Parathyroid adenoma (tissue), 2 donors: Measurements from ENCODE around the gene CA9.
A peak's percentile ranks its signal among the peaks of the same experiment; 100 is the strongest.

Experiments used
- H2AFZ ChIP-seq: fragments of 300-600 bp; sonication (generic); one replicate; pipeline ENCODE4 v1.7.0; 2017; ENCODE audit warnings: antibody characterized with exemption, mild to moderate bottlenecking
- H3K27ac ChIP-seq: fragments of 300-600 bp; sonication (generic); one replicate; pipeline ENCODE4 v1.7.0; 2017
- H3K27me3 ChIP-seq: fragments of 300-600 bp; sonication (generic); one replicate; pipeline ENCODE4 v1.7.0; 2017; ENCODE audit warnings: low read length; ENCODE audit not compliant: control insufficient read depth, insufficient read depth
- H3K36me3 ChIP-seq: fragments of 300-600 bp; sonication (generic); one replicate; pipeline ENCODE4 v1.7.0; 2017; ENCODE audit warnings: low read length; ENCODE audit not compliant: control insufficient read depth, insufficient read depth
- H3K4me1 ChIP-seq: fragments of 300-600 bp; sonication (generic); one replicate; pipeline ENCODE4 v1.7.0; 2017; ENCODE audit warnings: control low read depth
- H3K4me2 ChIP-seq: fragments of 300-600 bp; sonication (generic); one replicate; pipeline ENCODE4 v1.7.0; 2017; ENCODE audit warnings: low read length
- H3K4me3 ChIP-seq: fragments of 300-600 bp; sonication (generic); one replicate; pipeline ENCODE4 v1.7.0; 2017; ENCODE audit warnings: low read depth, low read length
- H3K79me2 ChIP-seq: fragments of 300-600 bp; sonication (generic); one replicate; pipeline ENCODE4 v1.7.0; 2017; ENCODE audit warnings: control low read depth
- H3K9ac ChIP-seq: fragments of 300-600 bp; sonication (generic); one replicate; pipeline ENCODE4 v1.7.0; 2017; ENCODE audit warnings: mild to moderate bottlenecking
- H3K9me3 ChIP-seq: fragments of 300-600 bp; sonication (generic); one replicate; pipeline ENCODE4 v1.7.0; 2017; ENCODE audit warnings: low read length; ENCODE audit not compliant: control insufficient read depth
- TF ChIP-seq, protein P1 (sequence below): fragments of 300-600 bp; sonication (generic); IDR thresholded peaks from one replicate; pipeline ENCODE4 v1.7.0; 2017; ENCODE audit warnings: antibody characterized with exemption, mild to moderate bottlenecking
- donor health status: primary hyperparathyroidism.

The CA9 gene

DNA sequence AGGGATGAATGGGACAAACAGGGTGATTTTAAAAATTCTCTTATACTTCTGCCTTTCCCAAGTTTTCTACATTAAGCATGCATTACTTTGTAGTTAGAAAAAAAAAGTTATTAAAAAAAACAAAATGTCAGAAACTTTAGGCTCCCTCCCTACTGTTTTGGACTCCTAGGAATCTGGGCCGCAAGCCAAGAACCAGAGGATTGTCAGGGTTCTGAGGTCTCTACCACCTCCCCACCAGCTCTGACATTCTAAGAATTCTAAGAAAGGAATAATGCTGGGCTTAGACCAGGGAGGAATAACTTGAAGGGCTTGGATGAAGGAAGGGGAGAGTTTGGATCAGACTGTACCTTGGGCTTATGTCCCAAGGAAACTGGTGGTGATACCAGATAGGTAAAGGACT lies 7.7 kb upstream of the CA9 start:
- no peaks in the 10 kb centered on the region for H3K4me1 ChIP-seq
- no peak overlapping the region for H2AFZ ChIP-seq
- H3K36me3 ChIP-seq, result no peaks in the 10 kb centered on the region
- H3K79me2 ChIP-seq, result no peaks in the 10 kb centered on the region
- H3K9ac ChIP-seq, result no peak overlapping the region
- no peak overlapping the region for H3K4me3 ChIP-seq
- no peaks in the 10 kb centered on the region for H3K27me3 ChIP-seq
- TF ChIP-seq, protein P1, sequence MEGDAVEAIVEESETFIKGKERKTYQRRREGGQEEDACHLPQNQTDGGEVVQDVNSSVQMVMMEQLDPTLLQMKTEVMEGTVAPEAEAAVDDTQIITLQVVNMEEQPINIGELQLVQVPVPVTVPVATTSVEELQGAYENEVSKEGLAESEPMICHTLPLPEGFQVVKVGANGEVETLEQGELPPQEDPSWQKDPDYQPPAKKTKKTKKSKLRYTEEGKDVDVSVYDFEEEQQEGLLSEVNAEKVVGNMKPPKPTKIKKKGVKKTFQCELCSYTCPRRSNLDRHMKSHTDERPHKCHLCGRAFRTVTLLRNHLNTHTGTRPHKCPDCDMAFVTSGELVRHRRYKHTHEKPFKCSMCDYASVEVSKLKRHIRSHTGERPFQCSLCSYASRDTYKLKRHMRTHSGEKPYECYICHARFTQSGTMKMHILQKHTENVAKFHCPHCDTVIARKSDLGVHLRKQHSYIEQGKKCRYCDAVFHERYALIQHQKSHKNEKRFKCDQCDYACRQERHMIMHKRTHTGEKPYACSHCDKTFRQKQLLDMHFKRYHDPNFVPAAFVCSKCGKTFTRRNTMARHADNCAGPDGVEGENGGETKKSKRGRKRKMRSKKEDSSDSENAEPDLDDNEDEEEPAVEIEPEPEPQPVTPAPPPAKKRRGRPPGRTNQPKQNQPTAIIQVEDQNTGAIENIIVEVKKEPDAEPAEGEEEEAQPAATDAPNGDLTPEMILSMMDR, result no peak
- H3K4me2 ChIP-seq, result no peak overlapping the region
- H3K9me3 ChIP-seq, result no peaks in the 10 kb centered on the region
- no peak overlapping the region for H3K27ac ChIP-seq

DNA sequence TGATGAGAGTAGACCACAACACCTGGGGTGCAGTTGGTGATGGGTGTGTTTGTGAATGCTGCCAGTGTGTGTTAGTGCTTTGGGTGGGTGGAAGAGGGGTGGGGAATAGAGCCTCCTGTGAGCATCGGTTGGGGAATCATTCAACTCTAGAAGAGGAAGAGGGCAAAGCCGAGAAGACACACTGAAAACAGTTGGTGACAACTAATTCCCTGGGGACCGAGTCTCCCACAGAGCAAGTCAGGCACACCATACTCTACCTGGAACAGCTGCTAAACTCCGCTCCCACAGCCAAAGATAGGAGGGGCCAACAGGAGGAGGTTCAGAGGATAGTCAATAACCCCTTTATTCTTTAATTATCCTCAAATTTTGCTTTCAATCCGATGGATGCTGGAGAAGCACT lies 7.2 kb upstream of the CA9 start:
- no peaks in the 10 kb centered on the region for H3K9me3 ChIP-seq
- TF ChIP-seq, protein P1, result no peak
- H3K79me2 ChIP-seq, result no peaks in the 10 kb centered on the region
- H3K4me2 ChIP-seq, result no peak overlapping the region
- H3K36me3 ChIP-seq, result no peaks in the 10 kb centered on the region
- H3K9ac ChIP-seq, result no peak overlapping the region
- no peak overlapping the region for H2AFZ ChIP-seq
- H3K27ac ChIP-seq, result no peak overlapping the region
- no peaks in the 10 kb centered on the region for H3K27me3 ChIP-seq
- no peaks in the 10 kb centered on the region for H3K4me1 ChIP-seq
- no peak overlapping the region for H3K4me3 ChIP-seq

DNA sequence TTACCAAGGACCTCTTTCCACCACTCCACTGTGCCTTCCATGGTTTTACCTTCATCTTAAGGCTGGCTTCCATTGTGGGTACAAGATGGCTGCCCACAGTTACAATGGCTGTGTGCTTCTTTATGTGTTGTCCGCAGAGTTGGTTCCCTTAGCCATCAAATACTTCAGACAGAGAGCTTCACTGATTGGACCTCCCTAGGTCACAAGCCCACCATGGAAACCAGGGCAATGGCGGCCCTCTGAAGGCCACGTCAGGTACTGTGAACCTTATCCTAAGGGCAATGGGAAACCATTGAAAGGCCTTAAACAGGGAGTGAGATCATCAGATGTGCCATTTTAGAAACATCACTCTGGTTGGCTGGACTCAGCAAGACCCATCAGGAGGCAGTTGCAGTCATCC lies 5.8 kb upstream of the CA9 start:
- no peaks in the 10 kb centered on the region for H3K36me3 ChIP-seq
- H3K9me3 ChIP-seq, result no peaks in the 10 kb centered on the region
- no peaks in the 10 kb centered on the region for H3K79me2 ChIP-seq
- no peak overlapping the region for H3K4me3 ChIP-seq
- H3K27me3 ChIP-seq, result no peaks in the 10 kb centered on the region
- no peak overlapping the region for H3K9ac ChIP-seq
- H3K4me1 ChIP-seq, result peaks cover under 1% of the 10 kb centered on the region
- TF ChIP-seq, protein P1, result no peak
- no peak overlapping the region for H2AFZ ChIP-seq
- H3K4me2 ChIP-seq, result no peak overlapping the region
- H3K27ac ChIP-seq, result no peak overlapping the region

DNA sequence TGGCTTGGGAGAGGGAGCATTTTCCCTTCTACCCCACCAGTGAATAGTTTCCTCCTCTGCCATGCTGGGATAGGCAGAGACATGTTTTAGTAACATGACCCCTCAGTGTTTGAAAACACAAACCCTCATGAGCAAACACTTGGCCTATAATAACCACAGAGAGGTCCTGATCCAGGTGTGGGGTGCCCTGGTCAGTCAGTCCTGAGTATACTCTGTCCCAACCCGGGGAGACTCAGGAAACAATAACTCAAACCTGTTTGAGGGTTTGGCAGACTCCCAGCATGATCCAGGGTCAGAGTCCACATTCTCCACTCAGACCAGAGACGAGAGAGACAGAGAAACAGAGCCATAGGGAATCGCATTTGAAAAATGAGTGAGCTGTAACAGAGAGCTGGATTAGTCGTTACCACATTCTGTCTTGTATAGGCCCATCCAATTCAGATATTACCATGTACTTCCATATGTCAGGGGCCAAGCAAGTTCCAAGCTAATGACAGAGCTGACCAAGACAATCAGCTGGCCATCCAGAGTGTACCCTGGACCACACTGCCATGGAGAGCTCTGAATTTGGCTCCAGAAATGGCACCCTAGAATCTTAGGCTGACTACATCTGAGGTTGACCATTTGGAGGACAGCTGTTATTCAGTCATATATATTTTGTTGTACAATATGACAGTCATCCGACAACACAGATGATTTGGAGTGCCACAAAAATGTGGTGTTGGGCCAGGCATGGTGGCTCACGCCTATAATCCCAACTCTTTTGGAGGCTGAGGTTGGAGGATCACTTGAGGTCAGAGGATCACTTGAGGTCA lies 4.2 kb upstream of the CA9 start:
- H3K79me2 ChIP-seq, result no peaks in the 10 kb centered on the region
- H3K9ac ChIP-seq, result no peak overlapping the region

More for the DNA sequence above, 4.2 kb upstream of the CA9 start:
- peaks cover 7% of the 10 kb centered on the region for H3K4me1 ChIP-seq
- TF ChIP-seq, protein P1, result no peak
- H3K9me3 ChIP-seq, result no peaks in the 10 kb centered on the region
- H3K4me3 ChIP-seq, result no peak overlapping the region
- no peaks in the 10 kb centered on the region for H3K27me3 ChIP-seq
- peak overlapping the region; percentile 54 for H2AFZ ChIP-seq
- no peak overlapping the region for H3K27ac ChIP-seq
- no peaks in the 10 kb centered on the region for H3K36me3 ChIP-seq
- H3K4me2 ChIP-seq, result no peak overlapping the region
